IPS-11a (cell line): ENCODE measurements around the gene NTSR2.
"Not testable (repeated sequence)": the region's sequence is repeated elsewhere in the genome, so short reads cannot be mapped to it uniquely, and the experiment has no call there.

Experiments
- H3K4me3 ChIP-seq: one replicate; pipeline ENCODE4 v1.5.1; 2013; ENCODE audit warnings: low read depth, low read length, control low read depth

NTSR2 gene

GRCh38 chr2:11680182-11680900, 10.3 kb upstream of the NTSR2 start:
- no peak overlapping the region for H3K4me3 ChIP-seq

GRCh38 chr2:11679486-11680181, 9.6 kb upstream of the NTSR2 start:
- H3K4me3 ChIP-seq, result no peak overlapping the region

- H3K4me3 ChIP-seq, result no peak overlapping the region
Measured at GRCh38 chr2:11679016-11679415, 9.0 kb upstream of the NTSR2 start.

GRCh38 chr2:11678306-11678960, 8.4 kb upstream of the NTSR2 start:
- H3K4me3 ChIP-seq, result no peak overlapping the region

- H3K4me3 ChIP-seq, result no peak overlapping the region
Measured at GRCh38 chr2:11677136-11678055, 7.4 kb upstream of the NTSR2 start.

GRCh38 chr2:11676640-11677039, 6.6 kb upstream of the NTSR2 start:
- no peak overlapping the region for H3K4me3 ChIP-seq

GRCh38 chr2:11675423-11676112, 5.6 kb upstream of the NTSR2 start:
- no peak overlapping the region for H3K4me3 ChIP-seq

GRCh38 chr2:11674983-11675382, 5.0 kb upstream of the NTSR2 start:
- no peak overlapping the region for H3K4me3 ChIP-seq

- H3K4me3 ChIP-seq, result no peak overlapping the region
Measured at GRCh38 chr2:11672407-11672806, 2.4 kb upstream of the NTSR2 start.

GRCh38 chr2:11667866-11668637, 1.9 kb downstream of the NTSR2 start:
- H3K4me3 ChIP-seq, result no peak overlapping the region

GRCh38 chr2:11667194-11667593, 2.8 kb downstream of the NTSR2 start:
- no peak overlapping the region for H3K4me3 ChIP-seq

- no peak overlapping the region for H3K4me3 ChIP-seq
Measured at GRCh38 chr2:11665510-11666362, 4.3 kb downstream of the NTSR2 start.

GRCh38 chr2:11665028-11665427, 5.0 kb downstream of the NTSR2 start:
- no peak overlapping the region for H3K4me3 ChIP-seq

- H3K4me3 ChIP-seq, result no peak overlapping the region
Measured at GRCh38 chr2:11663427-11663826, 6.6 kb downstream of the NTSR2 start.

- no peak overlapping the region for H3K4me3 ChIP-seq
Measured at GRCh38 chr2:11662882-11663281, 7.1 kb downstream of the NTSR2 start.

GRCh38 chr2:11661891-11662435, 8.0 kb downstream of the NTSR2 start:
- H3K4me3 ChIP-seq, result no peak overlapping the region

- H3K4me3 ChIP-seq, result not testable (repeated sequence)
Measured at GRCh38 chr2:11660396-11660795, 9.6 kb downstream of the NTSR2 start.

GRCh38 chr2:11659851-11660250, 10.1 kb downstream of the NTSR2 start:
- H3K4me3 ChIP-seq, result no peak overlapping the region

- H3K4me3 ChIP-seq, result no peak overlapping the region
Measured at GRCh38 chr2:11659115-11659475, 10.9 kb downstream of the NTSR2 start.
